GM12878 (cell line): ENCODE data around the gene DOCK2.

ENCODE experiments used
- EZH2 ChIP-seq: IDR thresholded peaks from 2 replicates; pipeline ENCODE4 v1.6.1; 2012; ENCODE audit warnings: low read depth, mild to moderate bottlenecking, control low read depth, inconsistent platforms, low read length, borderline replicate concordance; ENCODE audit not compliant: control insufficient read depth
- HDAC2 ChIP-seq: fragments of 200-600 bp; sonication (generic); IDR thresholded peaks from 2 replicates; pipeline ENCODE4 v1.6.1; 2017
- NR2C1 ChIP-seq: fragments of 450-650 bp; IDR thresholded peaks from 2 replicates; pipeline ENCODE4 v1.6.1; 2017; ENCODE audit warnings: antibody characterized with exemption, mild to moderate bottlenecking, moderate library complexity
- POLR2A ChIP-seq: IDR thresholded peaks from 2 replicates; pipeline ENCODE4 v1.6.1; 2011; ENCODE audit warnings: low read depth, mild to moderate bottlenecking, low read length
- TF ChIP-seq, protein P1 (sequence below), 3 experiments: IDR thresholded peaks in 2 of 3; conservative IDR thresholded peaks in 1 of 3; 2 replicates each; pipeline ENCODE4 v1.5.1; 2011; ENCODE audit warnings: low read depth in 3 of 3, low read length in 3 of 3, mild to moderate bottlenecking in 3 of 3, control low read depth in 2 of 3, moderate library complexity in 2 of 3, inconsistent platforms in 1 of 3, mixed read lengths in 1 of 3; ENCODE audit not compliant: control insufficient read depth in 2 of 3, insufficient read depth in 1 of 3; ENCODE audit errors: extremely low read depth in 1 of 3

DNA sequence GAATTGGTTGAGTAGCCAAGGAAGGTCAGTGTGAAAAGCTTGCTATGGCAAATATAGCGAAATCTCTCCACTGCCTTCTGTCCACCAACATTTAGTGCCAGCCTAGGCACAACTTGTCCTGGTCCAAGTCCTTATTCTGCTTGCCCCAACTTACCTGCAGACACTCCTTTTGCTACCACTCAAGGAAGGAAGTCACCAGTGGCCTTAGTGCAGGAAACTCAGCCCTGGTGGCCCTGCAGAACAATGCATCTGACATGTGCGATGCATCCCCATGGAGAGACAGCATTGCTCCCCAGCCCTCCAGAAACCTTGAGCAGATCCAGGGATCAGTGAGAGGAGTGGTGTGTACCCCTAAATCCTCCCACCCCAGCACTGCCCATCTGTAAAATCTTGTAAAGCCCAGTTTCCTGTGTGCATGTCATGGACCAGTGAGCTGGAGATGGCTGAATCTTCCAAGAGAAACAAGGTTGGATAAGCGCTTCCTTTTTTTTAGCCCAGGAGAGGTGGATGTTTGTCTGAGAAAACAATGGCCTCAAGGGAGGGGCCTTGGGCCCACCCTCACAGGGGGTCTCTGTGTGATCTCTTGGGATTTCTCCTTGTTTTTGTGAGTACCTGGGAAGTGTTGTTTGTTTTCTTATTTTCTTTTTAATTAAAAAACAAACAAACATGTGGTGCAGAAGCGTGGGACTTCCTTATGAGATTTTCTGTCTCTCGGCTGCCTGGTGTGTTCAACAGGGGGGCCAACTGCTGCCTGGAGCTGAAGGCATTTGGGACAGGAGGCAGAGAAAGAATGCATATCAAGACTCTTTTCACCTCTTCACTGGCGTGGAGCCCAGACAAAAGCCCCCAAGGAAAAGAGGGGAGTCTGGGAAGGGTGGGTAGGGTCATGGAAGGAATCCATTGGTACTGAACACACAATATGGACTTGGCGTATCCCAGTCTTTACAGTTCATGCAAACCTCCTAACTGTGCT, 472.3 kb downstream of the DOCK2 start:
- no peak for TF ChIP-seq POLR2A
- TF ChIP-seq HDAC2: no peak
- TF ChIP-seq, protein P1, sequence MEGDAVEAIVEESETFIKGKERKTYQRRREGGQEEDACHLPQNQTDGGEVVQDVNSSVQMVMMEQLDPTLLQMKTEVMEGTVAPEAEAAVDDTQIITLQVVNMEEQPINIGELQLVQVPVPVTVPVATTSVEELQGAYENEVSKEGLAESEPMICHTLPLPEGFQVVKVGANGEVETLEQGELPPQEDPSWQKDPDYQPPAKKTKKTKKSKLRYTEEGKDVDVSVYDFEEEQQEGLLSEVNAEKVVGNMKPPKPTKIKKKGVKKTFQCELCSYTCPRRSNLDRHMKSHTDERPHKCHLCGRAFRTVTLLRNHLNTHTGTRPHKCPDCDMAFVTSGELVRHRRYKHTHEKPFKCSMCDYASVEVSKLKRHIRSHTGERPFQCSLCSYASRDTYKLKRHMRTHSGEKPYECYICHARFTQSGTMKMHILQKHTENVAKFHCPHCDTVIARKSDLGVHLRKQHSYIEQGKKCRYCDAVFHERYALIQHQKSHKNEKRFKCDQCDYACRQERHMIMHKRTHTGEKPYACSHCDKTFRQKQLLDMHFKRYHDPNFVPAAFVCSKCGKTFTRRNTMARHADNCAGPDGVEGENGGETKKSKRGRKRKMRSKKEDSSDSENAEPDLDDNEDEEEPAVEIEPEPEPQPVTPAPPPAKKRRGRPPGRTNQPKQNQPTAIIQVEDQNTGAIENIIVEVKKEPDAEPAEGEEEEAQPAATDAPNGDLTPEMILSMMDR (IDR thresholded peaks at IDR 0.05 in 2 of 3, conservative IDR thresholded peaks at IDR 0.05 in 1 of 3; ENCODE audit: control insufficient read depth in 2 of 3, extremely low read depth in 1 of 3, insufficient read depth in 1 of 3, low read depth in 3 of 3, low read length in 3 of 3): no peak
- TF ChIP-seq NR2C1: no peak
- TF ChIP-seq EZH2: no peak
